Mucosa of gallbladder (tissue), 1 donor: Measurements from ENCODE around the gene MACROH2A2. TPM values are rescaled to one million over a fixed set of nuclear protein-coding genes. Genes with fewer than 3 reads are reported as not detected.

Experiments
- DNase-seq: peaks from one replicate; pipeline ENCODE4 v3.0.0-alpha.2; 2020; ENCODE audit warnings: low spot score
- total RNA-seq: library from RNA; stranded (reverse); gene quantifications from one replicate; pipeline ENCODE4 v1.2.1, GENCODE V29; 2021
- donor health status: DM: no; HTN: no; CAD: no.

The MACROH2A2 gene
- total RNA-seq, 1 donor from 2014 or later, result 21.1 TPM

GRCh38 chr10:70130878-70131559 lies 78.4 kb downstream of the MACROH2A2 start:
- no peak for DNase-seq

GRCh38 chr10:70131560-70131937 lies 78.9 kb downstream of the MACROH2A2 start:
- DNase-seq, result no peak

GRCh38 chr10:70132098-70133029 lies 79.7 kb downstream of the MACROH2A2 start, which contains the start of gene AIFM2:
AIFM2 (minus strand) TSS chr10:70132825; CDS start chr10:70124084, 8,741 bp downstream.
- DNase-seq, result peak; percentile 68

DNA sequence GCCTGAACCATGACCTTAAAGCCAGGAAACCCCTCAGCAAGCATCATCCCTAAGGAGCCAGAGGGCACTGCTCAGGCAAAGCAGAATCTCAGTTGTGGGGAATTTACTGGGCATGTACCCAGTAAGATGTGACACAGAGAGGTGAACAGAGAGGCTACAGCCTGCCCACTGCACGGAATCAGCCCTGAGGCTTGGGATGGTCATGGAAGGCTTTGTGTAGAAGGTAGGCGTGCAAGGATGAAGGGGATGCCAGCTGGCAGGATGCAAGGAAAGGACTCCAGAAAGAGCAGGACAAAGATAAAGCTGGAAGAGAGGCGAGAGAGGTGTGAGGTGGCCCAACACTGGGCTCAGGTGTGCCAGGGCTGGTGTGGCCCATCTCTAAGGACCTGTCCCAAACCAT lies 82.4 kb downstream of the MACROH2A2 start:
- DNase-seq, result no peak

DNA sequence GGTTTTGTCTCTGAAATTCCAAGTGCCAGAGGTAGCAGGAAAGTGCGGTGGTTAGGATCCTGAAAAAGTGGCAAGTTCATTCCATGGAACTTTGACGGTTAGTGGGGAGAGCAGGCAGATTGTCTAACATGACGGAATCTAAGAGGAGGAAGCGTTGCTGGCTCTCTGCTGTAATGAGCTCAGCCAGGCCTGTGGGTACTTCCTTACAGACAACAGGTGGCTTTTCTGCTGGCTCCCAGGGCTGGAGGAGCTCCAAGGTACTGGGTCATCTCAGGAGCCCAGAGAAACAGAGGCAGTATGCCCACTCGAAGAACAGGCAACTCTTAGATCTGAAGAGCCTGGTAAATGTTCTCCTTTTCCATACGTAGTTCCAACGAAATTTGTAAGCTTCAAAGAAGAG lies 83.0 kb downstream of the MACROH2A2 start:
- DNase-seq, result no peak

DNA sequence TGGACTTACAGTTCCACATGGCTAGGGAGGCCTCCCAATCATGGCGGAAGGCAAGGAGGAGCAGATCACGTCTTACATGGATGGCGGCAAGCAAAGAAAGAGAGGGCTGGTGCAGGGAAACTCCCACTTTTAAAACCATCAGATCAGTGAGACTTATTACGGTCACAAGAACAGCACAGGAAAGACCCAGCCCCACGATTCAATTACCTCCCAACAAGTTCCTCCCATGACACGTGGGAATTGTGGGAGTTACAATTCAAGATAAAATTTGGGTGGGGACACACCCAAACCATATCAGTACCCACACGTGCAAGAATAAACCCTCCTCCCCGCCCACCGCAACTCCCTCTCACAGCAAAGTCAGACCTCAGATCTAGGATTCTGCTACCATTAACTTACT lies 84.5 kb downstream of the MACROH2A2 start:
- no peak for DNase-seq

DNA sequence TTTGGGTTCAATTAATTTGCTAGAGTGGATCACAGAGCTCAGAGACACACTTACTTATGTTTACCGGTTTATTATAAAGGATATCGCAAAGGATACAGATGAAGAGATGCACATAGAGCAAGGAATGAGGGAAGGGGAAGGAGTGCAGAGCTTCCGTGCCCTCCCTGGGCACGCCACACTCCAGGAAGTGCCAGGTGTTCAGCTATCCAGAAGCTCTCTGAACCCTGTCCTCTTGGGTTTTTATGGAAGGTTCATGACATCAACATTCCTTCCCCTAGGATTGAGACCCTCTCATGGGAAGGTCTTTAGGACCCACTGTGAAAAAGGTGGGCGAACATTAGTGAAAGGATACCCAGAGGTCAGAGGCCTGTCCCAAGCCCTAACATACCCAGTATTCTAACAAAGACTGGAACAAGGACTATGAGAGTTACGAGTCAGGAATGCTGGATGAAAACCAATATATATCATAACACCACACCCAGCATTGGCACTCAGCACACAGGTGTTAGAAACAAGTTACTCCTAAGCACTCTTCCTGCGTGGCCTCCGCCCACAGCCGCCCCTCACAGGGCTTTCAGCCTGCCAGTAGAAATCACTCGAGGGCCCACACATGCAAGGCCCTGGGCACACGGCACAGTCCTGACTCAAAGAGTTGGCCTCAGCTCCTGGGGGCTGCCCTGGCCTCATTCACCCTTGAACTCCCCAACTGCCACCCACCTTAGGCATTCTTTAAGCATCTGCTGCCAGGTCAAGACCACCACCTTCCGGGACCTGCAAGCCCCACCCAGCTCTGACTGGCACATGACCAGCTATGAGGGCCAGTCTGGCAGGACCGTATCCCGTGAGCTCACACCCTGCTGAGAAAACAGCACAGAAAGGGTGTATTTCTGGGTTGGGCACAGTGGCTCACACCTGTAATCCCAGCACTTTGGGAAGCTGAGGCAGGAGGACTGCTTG lies 85.6 kb downstream of the MACROH2A2 start:
- no peak for DNase-seq

DNA sequence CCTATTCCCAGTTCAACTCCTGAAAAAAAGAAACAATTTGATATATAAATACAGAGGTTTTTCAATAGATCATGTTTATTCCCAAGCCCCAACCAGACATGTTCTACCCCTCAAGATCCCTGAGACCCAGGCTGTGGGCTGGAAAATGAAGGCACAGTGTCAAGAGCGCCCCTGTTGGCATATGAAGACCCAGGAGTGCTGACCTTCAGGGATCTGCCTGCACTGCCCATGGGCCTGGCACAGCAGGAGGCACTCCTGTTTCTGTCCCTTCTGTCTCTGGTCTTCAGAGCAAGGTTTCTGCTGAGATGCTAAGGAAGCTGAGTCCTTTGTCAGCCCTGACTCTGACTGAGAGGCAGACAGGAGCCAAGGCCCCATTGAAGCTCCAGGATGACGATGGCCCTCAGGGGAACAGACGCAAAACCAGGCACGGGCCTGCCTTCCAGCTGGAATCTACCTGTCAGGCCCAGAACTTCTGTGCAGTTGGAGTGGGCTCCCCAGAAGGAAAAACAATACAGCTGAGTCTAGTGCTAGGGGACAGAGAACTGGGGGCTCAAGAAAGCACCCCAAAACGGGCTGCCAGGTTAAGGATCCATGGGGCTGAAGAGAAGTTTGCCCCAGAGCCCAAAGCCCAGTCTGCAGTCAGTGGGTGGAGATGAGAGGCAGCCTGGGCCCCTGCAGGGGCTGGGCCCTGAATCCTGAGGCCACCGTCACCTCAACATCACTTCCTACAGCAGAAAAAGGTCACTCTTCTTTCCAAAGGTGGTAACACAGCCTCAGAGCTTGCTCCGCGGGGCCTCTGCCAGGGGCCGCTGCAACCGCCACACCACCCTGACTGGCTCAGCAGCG lies 86.7 kb downstream of the MACROH2A2 start:
- no peak for DNase-seq

DNA sequence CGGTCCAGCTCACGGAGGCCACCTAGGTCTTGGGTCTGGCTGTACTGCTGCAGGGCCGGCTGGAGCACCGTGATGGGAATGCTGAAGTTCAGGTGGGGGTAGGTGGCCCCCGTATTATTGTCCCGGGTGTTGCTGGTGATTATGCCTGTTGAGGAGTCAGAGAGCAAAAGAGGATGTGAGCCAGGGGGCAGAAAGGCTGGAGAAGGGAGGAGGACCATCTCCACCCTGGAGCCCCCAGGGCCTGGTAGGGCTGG lies 87.3 kb downstream of the MACROH2A2 start:
- no peak for DNase-seq

- DNase-seq, result no peak
Observed at GRCh38 chr10:70140297-70140696, 87.7 kb downstream of the MACROH2A2 start.

DNA sequence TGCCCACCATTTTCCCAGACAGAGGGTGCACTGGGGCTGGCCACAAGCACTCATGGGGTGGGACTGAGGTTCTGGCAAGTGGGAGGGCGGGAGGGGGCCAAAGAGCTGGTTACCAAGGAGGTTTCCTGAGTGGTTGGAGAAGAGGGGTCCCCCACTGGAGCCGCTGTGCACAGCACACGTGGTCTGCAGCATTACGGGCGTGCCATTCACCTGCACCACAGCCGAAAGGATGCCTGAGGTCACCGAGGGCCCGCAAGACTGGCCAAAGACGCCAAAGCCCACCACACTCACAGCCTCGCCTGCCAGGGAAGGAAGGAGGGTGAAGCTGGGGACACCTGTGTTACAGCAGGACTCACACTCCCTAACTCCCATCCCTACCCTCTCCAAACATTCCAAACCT lies 89.9 kb downstream of the MACROH2A2 start:
- DNase-seq, result no peak

GRCh38 chr10:70144372-70145110 lies 91.9 kb downstream of the MACROH2A2 start:
- DNase-seq, result no peak

DNA sequence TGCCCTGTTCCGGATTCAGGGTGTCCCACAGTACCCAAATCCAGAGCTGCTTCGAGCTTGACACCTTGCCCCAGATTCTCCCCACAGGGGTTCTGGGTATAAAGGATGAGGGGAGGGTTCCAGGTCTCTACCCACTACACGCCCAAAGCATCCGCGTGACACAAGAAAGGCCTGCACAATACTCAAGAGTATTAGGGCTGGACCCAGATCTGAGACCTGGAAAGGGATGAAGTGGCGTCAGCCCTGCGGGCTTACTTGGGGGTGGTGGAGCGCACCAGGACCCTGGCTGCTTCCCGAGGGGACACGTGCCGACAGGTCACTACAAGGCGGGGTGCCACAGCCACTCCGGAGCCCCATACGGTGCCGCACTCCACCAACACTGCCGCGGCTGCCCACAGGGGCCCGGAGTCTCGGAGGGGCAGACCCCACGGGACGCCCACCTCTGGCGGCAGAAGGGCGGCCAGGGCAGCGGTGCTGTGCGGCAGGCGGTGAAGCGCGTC lies 92.6 kb downstream of the MACROH2A2 start:
- no peak for DNase-seq

- peak; percentile 48 for DNase-seq
Observed at GRCh38 chr10:70145666-70146488, 93.2 kb downstream of the MACROH2A2 start.

GRCh38 chr10:70146489-70147258 lies 94.0 kb downstream of the MACROH2A2 start, which contains the start of gene TYSND1:
TYSND1 (minus strand) TSS chr10:70146700; CDS start chr10:70146586, 114 bp downstream.
- peak; percentile 97 for DNase-seq

DNA sequence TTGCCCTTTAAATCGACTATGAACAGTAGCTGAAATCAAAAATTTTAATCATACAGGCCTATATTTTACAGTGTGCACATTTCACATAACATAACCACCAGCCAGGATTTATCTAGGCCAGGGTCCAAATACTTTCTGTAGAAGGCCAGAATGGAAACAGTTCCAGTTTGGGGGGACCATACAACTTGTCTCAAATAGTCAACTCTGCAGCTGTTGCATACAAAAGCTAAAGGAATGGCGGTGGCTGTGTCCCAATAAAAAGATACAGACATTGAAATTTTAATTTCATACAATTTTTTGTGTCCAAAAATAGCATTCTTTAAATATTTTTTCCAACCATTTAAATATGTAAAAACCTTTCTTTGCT lies 94.6 kb downstream of the MACROH2A2 start:
- DNase-seq, result no peak

GRCh38 chr10:70148516-70148915 lies 95.9 kb downstream of the MACROH2A2 start:
- no peak for DNase-seq

- DNase-seq, result no peak
Observed at GRCh38 chr10:70155255-70155838, 102.7 kb downstream of the MACROH2A2 start.
